ENCODE results near the gene UBE2M.
"Not testable (repeated sequence)": the region's sequence is repeated elsewhere in the genome, so short reads cannot be mapped to it uniquely, and the experiment has no call there.

The UBE2M gene

GRCh38 chr19:58555369-58555885 lies 3.0 kb downstream of the UBE2M start:
- no peak for DNase-seq

GRCh38 chr19:58554494-58555368 lies 3.7 kb downstream of the UBE2M start, which contains the start of gene CHMP2A:
CHMP2A (minus strand) TSS chr19:58555105; CDS start chr19:58554212, 893 bp downstream.
- DNase-seq, result peak; percentile 98

GRCh38 chr19:58553799-58554493 lies 4.5 kb downstream of the UBE2M start:
- DNase-seq, result no peak

GRCh38 chr19:58552655-58553054 lies 5.8 kb downstream of the UBE2M start:
- no peak for DNase-seq

- no peak for DNase-seq
Observed at GRCh38 chr19:58551577-58552471, 6.6 kb downstream of the UBE2M start.

- no peak for DNase-seq
Observed at GRCh38 chr19:58551123-58551497, 7.3 kb downstream of the UBE2M start.

GRCh38 chr19:58550362-58551122 lies 7.9 kb downstream of the UBE2M start:
- no peak for DNase-seq

- DNase-seq, result no peak
Observed at GRCh38 chr19:58549664-58550361, 8.6 kb downstream of the UBE2M start.

- DNase-seq, result no peak
Observed at GRCh38 chr19:58548859-58549663, 9.3 kb downstream of the UBE2M start.

- no peak for DNase-seq
Observed at GRCh38 chr19:58547323-58548312, 10.8 kb downstream of the UBE2M start.

- no peak for DNase-seq
Observed at GRCh38 chr19:58546019-58546530, 12.3 kb downstream of the UBE2M start.

- DNase-seq, result no peak
Observed at GRCh38 chr19:58545286-58546018, 13.0 kb downstream of the UBE2M start.

GRCh38 chr19:58544591-58545285 lies 13.7 kb downstream of the UBE2M start:
- peak; percentile 74 for DNase-seq

- DNase-seq, result peak; percentile 100
Observed at GRCh38 chr19:58543826-58544590, 14.4 kb downstream of the UBE2M start, which contains the start of gene TRIM28. TRIM28 (plus strand) TSS chr19:58544064; CDS start chr19:58544758, 694 bp downstream.

GRCh38 chr19:58542641-58543372 lies 15.6 kb downstream of the UBE2M start:
- DNase-seq, result not testable (repeated sequence)

GRCh38 chr19:58539169-58539559 lies 19.2 kb downstream of the UBE2M start:
- DNase-seq, result not testable (repeated sequence)
